NCI-H2196 treated with DMSO at 0.1 percent for 48 hours (cell line): Measurements from ENCODE around the gene GNAT2.
"Not testable (repeated sequence)": the region's sequence is repeated elsewhere in the genome, so short reads cannot be mapped to it uniquely, and the experiment has no call there.

Experiments
- DNase-seq: peaks from one replicate; lab custom pipeline; 2025; ENCODE audit not compliant: unreplicated experiment; lab: John Stamatoyannopoulos, UW

Gene GNAT2

GRCh38 chr1:109619576-109620400 is at the start of gene GNAT2, which contains the start of gene AMPD2:
TSS of gene GNAT2 (minus strand) at chr1:109619616. CDS start at chr1:109612870, 6,746 bp downstream.
TSS of gene AMPD2 (plus strand) at chr1:109619837. CDS start at chr1:109621176, 1,339 bp downstream.
- peak; percentile 38 for DNase-seq

- DNase-seq = no peak
These were observed 48.8 kb upstream of the GNAT2 start for GRCh38 chr1:109668123-109668775.

- no peak for DNase-seq
These were observed 48.2 kb upstream of the GNAT2 start, which contains the start of gene GSTM2 for GRCh38 chr1:109667452-109668122. TSS of gene GSTM2 (plus strand) at chr1:109668057. CDS start at chr1:109668116, 59 bp downstream.

GRCh38 chr1:109664671-109665070 is 45.3 kb upstream of the GNAT2 start:
- no peak for DNase-seq

- DNase-seq = no peak
These were observed 42.0 kb upstream of the GNAT2 start for GRCh38 chr1:109661391-109661790.

- not testable (repeated sequence) for DNase-seq
These were observed 41.2 kb upstream of the GNAT2 start for GRCh38 chr1:109660691-109661026.

- no peak for DNase-seq
These were observed 40.7 kb upstream of the GNAT2 start for GRCh38 chr1:109659997-109660690.

- DNase-seq = no peak
These were observed 39.7 kb upstream of the GNAT2 start for GRCh38 chr1:109659145-109659544.

- DNase-seq = no peak
These were observed 39.2 kb upstream of the GNAT2 start for GRCh38 chr1:109658533-109659042.

- DNase-seq = no peak
These were observed 38.6 kb upstream of the GNAT2 start for GRCh38 chr1:109657970-109658369.

- DNase-seq = no peak
These were observed 38.0 kb upstream of the GNAT2 start for GRCh38 chr1:109657395-109657794.

- DNase-seq = peak; percentile 41
These were observed 36.5 kb upstream of the GNAT2 start, which contains the start of gene GSTM4 for GRCh38 chr1:109655615-109656519. TSS of gene GSTM4 (plus strand) at chr1:109656099. CDS start at chr1:109656390, 291 bp downstream.

- DNase-seq = no peak
These were observed 35.1 kb upstream of the GNAT2 start for GRCh38 chr1:109654519-109654918.

- DNase-seq = no peak
These were observed 33.9 kb upstream of the GNAT2 start for GRCh38 chr1:109653306-109653705.

- no peak for DNase-seq
These were observed 33.0 kb upstream of the GNAT2 start for GRCh38 chr1:109652402-109652801.

GRCh38 chr1:109650609-109651008 is 31.2 kb upstream of the GNAT2 start:
- no peak for DNase-seq

- peak; percentile 63 for DNase-seq
These were observed 30.1 kb upstream of the GNAT2 start for GRCh38 chr1:109649491-109649914.

- no peak for DNase-seq
These were observed 25.3 kb upstream of the GNAT2 start for GRCh38 chr1:109644670-109645069.

- DNase-seq = no peak
These were observed 24.2 kb upstream of the GNAT2 start for GRCh38 chr1:109643385-109644230.
